ENCODE measurements around the gene GABRQ.
"Not testable (repeated sequence)": the region's sequence is repeated elsewhere in the genome, so short reads cannot be mapped to it uniquely, and the experiment has no call there.

GABRQ gene

GRCh38 chrX:152663086-152663485 lies 25.4 kb downstream of the GABRQ start:
- no peak for DNase-seq

GRCh38 chrX:152674135-152674534 lies 36.4 kb downstream of the GABRQ start:
- DNase-seq = no peak

GRCh38 chrX:152674652-152675051 lies 37.0 kb downstream of the GABRQ start:
- DNase-seq = not testable (repeated sequence)

- not testable (repeated sequence) for DNase-seq
These were observed 43.3 kb downstream of the GABRQ start for GRCh38 chrX:152681012-152681411.

- not testable (repeated sequence) for DNase-seq
These were observed 60.5 kb downstream of the GABRQ start, which contains the start of gene MAGEA3 for GRCh38 chrX:152697952-152698931. TSS of gene MAGEA3 (plus strand) at chrX:152698794. CDS start at chrX:152700833, 2,039 bp downstream.

- not testable (repeated sequence) for DNase-seq
These were observed 62.7 kb downstream of the GABRQ start for GRCh38 chrX:152700390-152700789.

- DNase-seq = not testable (repeated sequence)
These were observed 68.8 kb downstream of the GABRQ start for GRCh38 chrX:152706500-152706899.
